Measurements from ENCODE around the gene SNAI1.
"Not testable (repeated sequence)": the region's sequence is repeated elsewhere in the genome, so short reads cannot be mapped to it uniquely, and the experiment has no call there.

SNAI1 gene

DNA sequence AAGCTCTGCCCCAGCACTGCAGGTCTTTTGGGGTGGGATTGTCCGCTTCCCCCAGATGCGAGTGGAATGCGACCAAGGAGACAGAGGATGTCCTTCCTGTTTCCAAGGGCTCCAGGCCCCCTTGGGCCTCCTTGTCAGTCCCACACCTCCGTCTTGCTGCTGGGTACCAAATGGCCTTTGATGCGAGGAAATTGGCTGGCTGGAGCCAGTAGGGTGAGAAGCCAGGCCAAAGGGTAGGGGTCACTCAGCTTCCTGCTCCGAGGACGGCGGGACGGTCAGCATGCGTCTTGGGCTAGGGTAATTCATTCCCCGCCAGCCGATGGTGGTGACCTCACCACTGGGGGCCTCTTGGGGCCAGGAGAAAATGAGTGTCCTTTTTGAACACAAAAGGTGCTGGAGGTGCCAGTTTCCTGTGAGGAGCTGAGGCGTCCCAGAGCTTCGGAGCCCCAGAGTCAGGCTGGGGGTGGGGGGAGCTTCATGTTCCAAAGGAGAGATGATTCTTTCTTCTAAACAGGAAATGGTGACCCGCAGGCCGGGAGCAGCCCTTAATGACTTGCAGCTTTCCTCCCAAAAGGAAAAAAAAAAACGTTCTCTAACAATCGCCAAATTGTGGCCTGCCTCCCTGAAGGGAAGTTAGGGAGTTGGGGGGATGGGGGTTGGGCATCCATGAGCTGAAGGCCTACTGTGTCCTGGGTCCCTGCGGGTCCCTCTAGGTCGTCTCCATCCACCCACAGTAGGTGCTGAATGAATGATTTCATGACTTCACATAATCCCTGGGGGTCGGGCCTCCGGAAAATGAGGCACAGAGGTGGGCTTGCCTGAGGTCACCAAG, 6.7 kb downstream of the SNAI1 start:
- POLR2A ChIA-PET (ENCODE audit: low non-redundant PET), result interaction anchor here (0.6 kb wide), 2 partner anchors 15 to 731 kb away, joined by 3 read pairs; no protein-coding TSS in a partner anchor
- DNase-seq (ENCODE audit: low spot score), result no peak
- CTCF ChIA-PET, result interaction anchor here (0.6 to 4.7 kb wide), 4 partner anchors 10 to 645 kb away, joined by 3 to 48 read pairs (median 13); no protein-coding TSS in a partner anchor
- TF ChIP-seq, protein P1, sequence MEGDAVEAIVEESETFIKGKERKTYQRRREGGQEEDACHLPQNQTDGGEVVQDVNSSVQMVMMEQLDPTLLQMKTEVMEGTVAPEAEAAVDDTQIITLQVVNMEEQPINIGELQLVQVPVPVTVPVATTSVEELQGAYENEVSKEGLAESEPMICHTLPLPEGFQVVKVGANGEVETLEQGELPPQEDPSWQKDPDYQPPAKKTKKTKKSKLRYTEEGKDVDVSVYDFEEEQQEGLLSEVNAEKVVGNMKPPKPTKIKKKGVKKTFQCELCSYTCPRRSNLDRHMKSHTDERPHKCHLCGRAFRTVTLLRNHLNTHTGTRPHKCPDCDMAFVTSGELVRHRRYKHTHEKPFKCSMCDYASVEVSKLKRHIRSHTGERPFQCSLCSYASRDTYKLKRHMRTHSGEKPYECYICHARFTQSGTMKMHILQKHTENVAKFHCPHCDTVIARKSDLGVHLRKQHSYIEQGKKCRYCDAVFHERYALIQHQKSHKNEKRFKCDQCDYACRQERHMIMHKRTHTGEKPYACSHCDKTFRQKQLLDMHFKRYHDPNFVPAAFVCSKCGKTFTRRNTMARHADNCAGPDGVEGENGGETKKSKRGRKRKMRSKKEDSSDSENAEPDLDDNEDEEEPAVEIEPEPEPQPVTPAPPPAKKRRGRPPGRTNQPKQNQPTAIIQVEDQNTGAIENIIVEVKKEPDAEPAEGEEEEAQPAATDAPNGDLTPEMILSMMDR (conservative IDR thresholded peaks at IDR 0.05; ENCODE audit: low read depth), result no peak
- H3K27ac ChIP-seq, result no peak overlapping the region

DNA sequence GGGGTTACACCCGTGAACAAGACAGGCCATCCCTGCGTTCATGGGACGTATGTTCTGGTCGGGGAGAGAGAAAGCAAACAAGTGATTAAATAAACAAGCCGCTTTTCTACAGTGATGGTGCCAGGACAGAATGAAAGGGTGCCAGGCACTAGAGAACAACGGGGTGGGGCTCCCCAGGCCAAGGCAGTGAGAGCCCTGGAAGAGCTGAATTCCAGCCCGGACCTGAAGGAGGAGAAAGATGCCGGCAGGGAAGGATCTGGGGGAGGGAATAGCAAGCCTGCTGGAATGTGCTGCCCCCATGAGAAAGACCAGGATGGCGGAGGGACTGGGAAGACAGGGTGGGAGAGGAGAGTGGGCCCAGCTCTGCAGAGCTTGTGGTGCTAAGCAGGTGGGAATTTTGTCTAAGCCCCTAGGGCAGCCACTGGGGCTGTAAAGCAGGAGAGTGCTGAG, 7.5 kb downstream of the SNAI1 start:
- CTCF ChIA-PET, result interaction anchor here (1.1 to 4.7 kb wide), 3 partner anchors 9 to 81 kb away, joined by 4 to 48 read pairs (median 22); no protein-coding TSS in a partner anchor
- no peak for DNase-seq (ENCODE audit: low spot score)
- TF ChIP-seq, protein P1 (conservative IDR thresholded peaks at IDR 0.05; ENCODE audit: low read depth), result no peak
- H3K27ac ChIP-seq, result no peak overlapping the region
- POLR2A ChIA-PET (ENCODE audit: low non-redundant PET), result no interaction called here

DNA sequence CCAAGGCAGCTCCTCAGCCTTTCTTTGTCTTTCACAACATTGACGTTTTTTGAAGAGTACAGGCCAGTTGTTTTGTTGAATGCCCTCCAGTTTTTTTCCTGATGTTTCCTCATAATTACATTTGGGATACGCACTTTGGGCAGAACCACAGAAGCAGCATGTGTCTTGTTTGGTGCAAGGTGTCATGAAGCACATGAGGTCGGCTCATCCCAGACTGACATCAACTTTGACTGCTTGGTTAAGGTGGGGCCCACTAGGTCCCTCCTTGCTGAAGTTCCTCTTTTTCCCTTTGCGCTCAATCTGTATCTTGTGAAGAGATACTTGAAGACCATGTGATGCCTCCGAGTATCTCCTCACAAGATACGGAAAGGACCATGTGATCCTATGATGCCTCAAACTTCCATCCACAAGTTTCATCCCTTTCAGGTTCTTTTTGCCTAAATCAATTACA, 10.5 kb downstream of the SNAI1 start:
- H3K27ac ChIP-seq, result no peak overlapping the region
- no peak for DNase-seq (ENCODE audit: low spot score)
- ChIA-PET CTCF (interaction anchor here (1.6 to 2.9 kb wide), 2 partner anchors 14 to 78 kb away, joined by 8 to 13 read pairs; no protein-coding TSS in a partner anchor), POLR2A (ENCODE audit: low non-redundant PET) (no interaction called here)
- TF ChIP-seq, protein P1 (conservative IDR thresholded peaks at IDR 0.05; ENCODE audit: low read depth), result no peak

DNA sequence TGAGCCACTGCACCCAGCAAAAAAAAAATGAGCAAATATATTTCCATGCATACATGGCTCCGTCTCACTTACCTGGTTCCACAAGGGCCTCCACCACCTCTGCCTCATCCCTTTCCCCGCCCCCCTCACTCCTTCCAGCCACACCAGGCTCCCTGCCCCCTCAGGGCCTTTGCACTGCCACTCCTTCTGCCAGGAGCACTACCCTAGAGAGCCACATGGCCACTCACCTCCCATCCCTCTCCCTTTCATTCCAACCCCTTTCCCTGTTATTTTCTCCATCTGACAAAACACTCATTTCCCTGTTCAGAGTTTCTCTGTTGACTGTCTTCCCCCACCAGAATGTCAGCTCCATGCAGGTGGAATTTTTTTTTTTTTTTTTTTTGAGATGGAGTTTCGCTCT, 12.8 kb downstream of the SNAI1 start:
- no peak for DNase-seq (ENCODE audit: low spot score)
- no peak overlapping the region for H3K27ac ChIP-seq
- TF ChIP-seq, protein P1 (conservative IDR thresholded peaks at IDR 0.05; ENCODE audit: low read depth), result no peak
- POLR2A ChIA-PET (ENCODE audit: low non-redundant PET), result no interaction called here
- CTCF ChIA-PET, result interaction anchor here (0.7 to 2.9 kb wide), 3 partner anchors 16 to 454 kb away, joined by 3 to 13 read pairs (median 3); no protein-coding TSS in a partner anchor

DNA sequence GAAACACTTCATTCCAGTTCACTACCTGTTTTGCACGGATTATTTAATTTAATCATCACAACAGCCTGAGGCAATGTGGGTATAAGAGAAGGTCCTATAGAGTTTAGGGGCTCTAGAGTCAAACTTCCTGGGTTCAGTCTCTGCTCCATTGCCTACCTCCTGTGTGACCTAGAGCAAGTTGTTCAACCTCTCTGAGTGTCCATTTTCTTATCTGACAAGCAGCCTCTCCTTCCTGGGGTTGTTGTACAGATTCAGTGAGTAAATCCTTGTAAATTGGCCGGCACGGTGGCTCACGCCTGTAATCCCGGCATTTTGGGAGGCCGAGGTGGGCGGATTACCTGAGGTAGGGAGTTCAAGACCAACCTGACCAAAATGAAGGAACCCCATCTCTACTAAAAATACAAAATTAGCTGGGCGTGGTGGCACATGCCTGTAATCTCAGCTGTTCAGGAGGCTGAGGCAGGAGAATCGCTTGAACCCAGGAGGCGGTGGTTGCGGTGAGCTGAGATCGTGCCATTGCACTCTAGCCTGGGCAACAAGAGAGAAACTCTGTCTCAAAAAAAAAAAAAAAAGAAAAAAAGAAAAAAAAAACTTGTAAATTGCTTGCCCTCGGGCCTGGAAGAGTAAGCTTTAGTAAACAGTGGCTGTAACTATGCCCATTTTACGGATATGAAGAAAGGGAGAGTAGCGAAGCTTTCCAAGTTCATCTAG, 15.9 kb downstream of the SNAI1 start:
- ChIA-PET CTCF (interaction anchor here (0.7 to 1.6 kb wide), 5 partner anchors 9 to 1362 kb away, joined by 3 to 11 read pairs (median 4); no protein-coding TSS in a partner anchor), POLR2A (ENCODE audit: low non-redundant PET) (interaction anchor here (0.7 kb wide), 1 partner anchor 583 kb away, joined by 3 read pairs; no protein-coding TSS in a partner anchor)
- not testable (repeated sequence) for DNase-seq (ENCODE audit: low spot score); H3K27ac ChIP-seq

DNA sequence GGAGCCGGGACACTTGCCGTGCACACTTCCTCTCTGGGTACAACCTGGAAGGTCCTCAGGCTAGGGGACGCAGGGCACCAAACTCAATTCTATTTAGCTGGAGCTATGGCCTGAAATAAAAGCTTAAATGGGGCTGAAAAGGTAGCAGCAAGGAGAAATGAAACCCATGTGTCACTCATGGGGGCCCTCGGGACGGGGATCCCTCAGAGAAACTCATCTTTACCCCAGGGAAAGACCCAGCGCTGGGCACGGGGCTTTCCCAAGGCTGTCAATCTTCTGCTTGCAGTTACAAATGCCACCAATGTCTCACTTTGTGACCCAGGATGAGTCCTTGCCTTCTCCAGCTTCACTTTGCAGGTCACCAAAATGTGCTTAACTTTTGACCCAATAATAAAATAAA, 16.5 kb downstream of the SNAI1 start:
- TF ChIP-seq, protein P1 (conservative IDR thresholded peaks at IDR 0.05; ENCODE audit: low read depth), result no peak
- no peak for DNase-seq (ENCODE audit: low spot score)
- CTCF ChIA-PET, result interaction anchor here (0.7 to 1.6 kb wide), 5 partner anchors 10 to 1362 kb away, joined by 3 to 11 read pairs (median 4); no protein-coding TSS in a partner anchor
- H3K27ac ChIP-seq, result no peak overlapping the region
- POLR2A ChIA-PET (ENCODE audit: low non-redundant PET), result no interaction called here

DNA sequence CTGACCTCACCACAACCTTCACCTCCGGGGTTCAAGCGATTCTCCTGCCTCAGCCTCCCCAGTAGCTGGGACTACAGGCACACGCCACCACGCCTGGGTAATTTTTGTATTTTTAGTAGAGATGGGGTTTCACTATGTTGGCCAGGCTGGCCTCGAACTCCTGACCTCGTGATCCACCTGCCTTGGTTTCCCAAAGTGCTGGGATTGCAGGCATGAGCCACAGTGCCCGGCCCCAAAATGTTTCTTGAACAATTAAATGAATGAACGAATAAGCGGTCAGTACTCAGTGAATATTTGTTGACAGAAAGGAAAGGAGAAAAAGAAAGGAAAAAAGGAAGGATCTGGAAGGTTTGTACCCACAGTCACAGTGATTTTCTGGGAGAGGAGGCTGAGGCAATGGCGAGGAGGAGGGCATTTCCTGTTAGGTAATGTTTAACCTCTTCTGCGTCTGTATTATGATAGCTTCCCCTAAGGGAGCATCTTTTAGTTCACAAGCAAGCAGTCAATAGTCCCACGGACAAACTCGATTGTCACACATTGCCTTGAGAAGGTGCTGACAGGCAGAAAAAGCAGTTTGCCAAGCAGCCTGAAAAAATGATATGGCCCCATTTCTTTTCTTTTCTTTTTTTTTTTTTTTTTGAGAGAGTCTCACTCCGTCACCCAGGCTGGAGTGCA, 17.9 kb downstream of the SNAI1 start:
- CTCF ChIA-PET, result interaction anchor here (0.6 to 1.7 kb wide), 2 partner anchors 13 to 71 kb away, joined by 3 to 5 read pairs; no protein-coding TSS in a partner anchor
- H3K27ac ChIP-seq; POLR2A ChIA-PET (ENCODE audit: low non-redundant PET): not testable (repeated sequence)

More for the DNA sequence above, 17.9 kb downstream of the SNAI1 start:
- DNase-seq (ENCODE audit: low spot score), result not testable (repeated sequence)
